Measurements from ENCODE around the gene FUZ.

The FUZ gene

GRCh38 chr19:49805822-49806619, 7.1 kb downstream of the FUZ start:
- DNase-seq = no peak

GRCh38 chr19:49803529-49803856, 9.6 kb downstream of the FUZ start:
- no peak for DNase-seq

- DNase-seq = no peak
Observed at GRCh38 chr19:49802836-49803528, 10.1 kb downstream of the FUZ start.

GRCh38 chr19:49801966-49802661, 11.0 kb downstream of the FUZ start:
- DNase-seq = peak; percentile 63

DNA sequence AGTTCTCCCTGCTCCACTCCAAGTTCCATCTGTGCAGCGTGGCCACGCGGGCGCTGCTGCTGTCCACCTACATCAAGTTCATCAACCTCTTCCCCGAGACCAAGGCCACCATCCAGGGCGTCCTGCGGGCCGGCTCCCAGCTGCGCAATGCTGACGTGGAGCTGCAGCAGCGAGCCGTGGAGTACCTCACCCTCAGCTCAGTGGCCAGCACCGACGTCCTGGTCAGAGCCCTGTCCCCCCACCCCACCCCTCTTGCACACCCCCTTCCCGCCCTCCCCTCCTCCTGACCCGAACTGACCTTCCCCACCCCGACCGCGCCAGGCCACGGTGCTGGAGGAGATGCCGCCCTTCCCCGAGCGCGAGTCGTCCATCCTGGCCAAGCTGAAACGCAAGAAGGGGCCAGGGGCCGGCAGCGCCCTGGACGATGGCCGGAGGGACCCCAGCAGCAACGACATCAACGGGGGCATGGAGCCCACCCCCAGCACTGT, 11.6 kb downstream of the FUZ start:
- no peak for DNase-seq

DNA sequence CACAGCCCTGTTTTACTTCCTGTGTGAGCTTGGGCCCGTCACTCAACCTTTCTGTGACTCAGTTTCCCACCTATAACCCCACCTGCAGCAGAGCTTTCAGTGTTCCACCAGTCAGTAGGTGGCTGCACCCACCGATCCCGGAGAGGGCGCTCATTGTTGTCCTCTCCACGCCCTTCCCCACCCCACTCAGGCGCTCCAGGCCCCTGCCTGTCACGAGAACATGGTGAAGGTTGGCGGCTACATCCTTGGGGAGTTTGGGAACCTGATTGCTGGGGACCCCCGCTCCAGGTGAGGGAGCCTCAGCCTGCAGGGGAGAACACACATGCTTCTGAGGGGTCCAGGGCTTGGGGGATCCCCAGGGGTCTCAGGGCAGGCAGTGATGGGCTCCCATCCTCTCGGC, 12.3 kb downstream of the FUZ start:
- DNase-seq = no peak

DNA sequence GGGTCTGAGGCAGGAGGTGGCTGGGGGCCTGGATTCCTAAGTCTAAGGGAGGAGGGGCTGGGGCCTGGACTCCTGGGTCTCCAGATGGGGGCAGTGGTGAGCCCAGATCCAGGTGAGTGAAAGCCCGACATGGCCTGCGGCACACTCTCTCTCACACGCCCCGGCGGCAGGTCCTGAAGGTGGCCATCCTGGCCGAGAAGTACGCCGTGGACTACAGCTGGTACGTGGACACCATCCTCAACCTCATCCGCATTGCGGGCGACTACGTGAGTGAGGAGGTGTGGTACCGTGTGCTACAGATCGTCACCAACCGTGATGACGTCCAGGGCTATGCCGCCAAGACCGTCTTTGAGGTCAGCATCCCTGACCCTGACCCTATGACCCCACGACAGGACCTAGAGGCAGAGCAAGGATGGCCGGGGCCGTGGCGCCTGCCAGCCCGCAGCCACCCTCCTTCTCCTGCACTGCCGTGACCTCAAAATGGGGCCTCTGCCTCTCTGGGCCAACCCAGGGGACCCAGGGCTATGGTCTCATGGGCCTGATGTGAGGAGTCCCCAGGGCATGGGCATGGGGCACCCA, 13.2 kb downstream of the FUZ start:
- no peak for DNase-seq

GRCh38 chr19:49799271-49799797, 13.8 kb downstream of the FUZ start:
- DNase-seq = no peak

DNA sequence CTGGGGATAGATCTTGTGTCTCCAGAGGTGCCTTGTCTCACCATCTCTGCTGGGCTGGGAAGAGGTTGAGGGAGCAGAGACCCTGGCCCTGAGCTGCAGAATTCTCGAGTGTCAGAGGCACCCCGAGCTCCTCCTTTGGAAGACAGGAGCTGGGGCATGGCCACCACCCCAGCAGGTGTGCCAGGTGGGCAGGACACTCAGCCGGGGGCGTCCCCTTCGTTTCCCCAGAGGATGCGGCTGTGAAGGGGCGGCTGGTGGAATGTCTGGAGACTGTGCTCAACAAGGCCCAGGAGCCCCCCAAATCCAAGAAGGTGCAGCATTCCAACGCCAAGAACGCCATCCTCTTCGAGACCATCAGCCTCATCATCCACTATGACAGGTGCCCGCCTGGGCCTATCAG, 14.5 kb downstream of the FUZ start:
- DNase-seq = no peak

DNA sequence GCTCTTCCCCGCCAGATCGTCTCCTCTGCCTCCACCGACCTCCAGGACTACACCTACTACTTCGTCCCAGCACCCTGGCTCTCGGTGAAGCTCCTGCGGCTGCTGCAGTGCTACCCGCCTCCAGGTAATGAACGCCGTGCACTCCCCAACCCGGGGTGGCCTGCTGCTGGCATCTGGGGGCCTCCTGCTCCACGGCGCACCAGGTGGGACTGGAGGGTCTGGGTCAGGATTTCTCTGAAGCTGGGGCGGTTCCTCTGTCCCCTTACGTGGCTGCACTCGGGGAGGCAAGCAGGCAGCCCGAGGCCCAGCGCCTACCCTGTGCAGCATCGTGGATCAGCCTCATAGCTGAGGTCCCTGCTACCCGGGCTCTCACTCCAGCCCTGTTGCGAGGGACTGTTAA, 17.5 kb downstream of the FUZ start:
- no peak for DNase-seq

GRCh38 chr19:49793561-49793840, 19.6 kb downstream of the FUZ start:
- DNase-seq = no peak

- DNase-seq = no peak
Observed at GRCh38 chr19:49792829-49793560, 20.1 kb downstream of the FUZ start.

GRCh38 chr19:49791776-49792445, 21.2 kb downstream of the FUZ start:
- DNase-seq = no peak

GRCh38 chr19:49790866-49791265, 22.2 kb downstream of the FUZ start:
- DNase-seq = no peak

- DNase-seq = no peak
Observed at GRCh38 chr19:49788857-49789256, 24.2 kb downstream of the FUZ start.

- DNase-seq = no peak
Observed at GRCh38 chr19:49787746-49788145, 25.3 kb downstream of the FUZ start.

DNA sequence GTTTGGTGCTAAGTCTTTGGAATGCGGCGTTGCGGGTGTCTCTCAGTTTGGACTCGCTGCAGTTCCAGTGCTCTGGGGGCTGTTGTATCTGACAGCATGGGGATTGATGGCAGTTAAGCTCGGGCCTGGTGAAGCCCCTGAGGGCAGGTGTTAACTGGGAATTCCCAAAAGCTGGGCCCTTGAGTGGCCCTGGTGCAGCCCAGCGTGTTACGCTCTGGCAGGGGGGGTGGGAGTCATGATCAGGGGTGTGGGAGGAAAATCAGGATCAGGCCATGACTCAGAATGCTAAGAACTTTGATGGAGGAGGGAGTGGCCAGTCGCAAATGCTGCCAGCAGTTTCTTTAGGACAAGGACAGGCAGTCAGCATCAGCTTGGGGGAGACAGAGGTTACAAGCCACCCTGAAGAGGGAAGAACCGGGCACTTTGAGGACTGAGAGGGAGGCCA, 26.7 kb downstream of the FUZ start:
- DNase-seq = no peak

GRCh38 chr19:49782515-49782914, 30.6 kb downstream of the FUZ start:
- no peak for DNase-seq

GRCh38 chr19:49781394-49781793, 31.7 kb downstream of the FUZ start:
- no peak for DNase-seq

- no peak for DNase-seq
Observed at GRCh38 chr19:49780861-49781260, 32.2 kb downstream of the FUZ start.

DNA sequence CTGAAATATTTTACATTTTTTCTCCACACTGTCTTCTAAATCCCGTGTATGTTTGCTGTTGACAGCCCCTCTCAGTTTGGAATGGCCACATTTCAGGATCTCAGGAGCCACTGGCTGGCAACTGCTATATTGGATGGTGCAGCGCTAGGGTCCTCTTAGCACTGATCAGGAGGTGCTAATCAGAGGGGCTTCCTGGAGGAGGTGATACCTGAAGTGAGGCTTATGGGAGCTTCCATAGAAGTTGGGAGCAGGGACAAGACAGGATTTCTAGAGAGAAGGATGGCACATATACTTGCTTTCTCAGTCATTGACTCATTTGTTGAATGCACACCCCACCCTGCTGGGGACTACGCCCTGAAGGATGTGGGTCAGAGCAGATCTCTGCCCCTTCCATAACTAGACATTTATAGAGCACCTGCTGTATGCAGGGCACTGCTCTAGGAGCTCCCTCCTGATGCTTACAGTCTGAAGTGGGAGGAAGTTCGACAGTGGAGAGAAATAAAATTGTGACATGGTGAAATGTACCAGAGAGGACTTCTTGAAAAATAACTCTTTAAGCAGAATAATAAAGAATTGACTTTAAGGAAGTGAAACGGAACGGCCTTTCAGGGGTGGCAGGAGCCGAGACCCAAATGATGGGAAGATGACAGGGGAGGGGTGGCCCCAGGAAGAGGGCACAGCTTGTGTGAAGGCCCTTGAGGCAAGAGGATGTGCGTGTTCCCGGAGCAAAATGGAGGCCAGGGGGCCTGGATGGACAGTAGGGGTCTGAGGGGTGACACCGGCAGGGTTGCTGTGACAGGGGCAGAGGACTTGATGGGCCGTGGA, 33.1 kb downstream of the FUZ start:
- DNase-seq = no peak
